Psoas muscle (tissue), 8 donors: ENCODE measurements around the gene TMEM244. TPM values are rescaled to one million over a fixed set of nuclear protein-coding genes. Genes with fewer than 3 reads are reported as not detected.

Source experiments
- ATAC-seq, 4 donors: fragments of 200-7000 bp; cut with Tn5 transposase; one replicate each; pipeline ENCODE4 v1.9.1; 2020; ENCODE audit warnings: moderate library complexity in 3 of 4, mild to moderate bottlenecking in 2 of 4
- DNase-seq, 2 donors: peaks; one replicate each; pipeline ENCODE4 v3.0.0-alpha.2; 2020
- H3K27ac ChIP-seq: fragments of 200-600 bp; one replicate; pipeline ENCODE4 v1.8.0; 2022
- H3K27me3 ChIP-seq, 3 donors: fragments of 200-600 bp in 1 of 3; one replicate each; pipeline versions ENCODE4 v1.6.1 to v1.8.0; 2013 to 2022; ENCODE audit warnings: low read length in 2 of 3, mild to moderate bottlenecking in 2 of 3, moderate library complexity in 1 of 3; ENCODE audit not compliant: insufficient read depth in 3 of 3
- H3K36me3 ChIP-seq, 2 donors: fragments of 200-600 bp in 1 of 2; one replicate each; pipeline versions ENCODE4 v1.6.1 to v1.8.0; 2013 to 2022; ENCODE audit warnings: low read depth in 1 of 2, mild to moderate bottlenecking in 1 of 2, moderate library complexity in 1 of 2; ENCODE audit not compliant: insufficient read depth in 1 of 2
- H3K4me1 ChIP-seq: fragments of 200-600 bp; one replicate; pipeline ENCODE4 v1.8.0; 2022
- H3K4me3 ChIP-seq: fragments of 200-600 bp; one replicate; pipeline ENCODE4 v1.8.0; 2022; ENCODE audit warnings: mild to moderate bottlenecking
- H3K9me3 ChIP-seq: fragments of 200-600 bp; one replicate; pipeline ENCODE4 v1.8.0; 2022
- WGBS, 3 donors: extraction: QIAGEN DNeasy Blood & Tissue Kit; methylation state at CpG; one replicate each; pipeline versions ENCODE4 v1.1.6 to v1.1.7; 2013; 5-methylcytosine and 5-hydroxymethylcytosine counted together
- intact Hi-C, 2 donors: fragments of 100-400 bp; cut with DNase I; formaldehyde crosslinking; loops; one replicate each; pipeline versions ENCODE4 v1.11.0 to v1.14.2; 2022
- polyA plus RNA-seq, 3 donors: library from polyadenylated mRNA; stranded (reverse); fragments of 200-250 nt; gene quantifications; one replicate each; pipeline ENCODE4 v1.2.3, GENCODE V29; 2013
- total RNA-seq, 4 donors: library from RNA; stranded (reverse); fragmentation: NEBNext Ultra II Directional in 2 of 4; extraction: Animal tissue kit (Norgen Biotek cat#: 25700) in 2 of 4; gene quantifications; one replicate each; pipeline versions ENCODE4 v1.2.1 to v1.2.4, GENCODE V29; 2021 to 2023
- TF ChIP-seq, protein P1 (sequence below): fragments of 200-600 bp; IDR thresholded peaks from one replicate; pipeline ENCODE4 v1.8.0; 2022; ENCODE audit warnings: antibody characterized with exemption
- donor health status: healthy with polysubstance abuse.
- donor health status: DM: no; HTN: no; CAD: no; lungs with moderate emphysema.
- donor health status: Bipolar disorder and iron deficiency.
- donor health status: healthy.
- donor health status: DM: yes; HTN: yes; CAD: no.
- donor health status: DM: no; HTN: no; CAD: no.
- donor health status: DM: no; HTN: no; CAD: no.
- donor health status: DM: yes; HTN: yes; CAD: no.

Gene TMEM244
- total and polyA plus RNA-seq, 7 donors, result not detected

DNA sequence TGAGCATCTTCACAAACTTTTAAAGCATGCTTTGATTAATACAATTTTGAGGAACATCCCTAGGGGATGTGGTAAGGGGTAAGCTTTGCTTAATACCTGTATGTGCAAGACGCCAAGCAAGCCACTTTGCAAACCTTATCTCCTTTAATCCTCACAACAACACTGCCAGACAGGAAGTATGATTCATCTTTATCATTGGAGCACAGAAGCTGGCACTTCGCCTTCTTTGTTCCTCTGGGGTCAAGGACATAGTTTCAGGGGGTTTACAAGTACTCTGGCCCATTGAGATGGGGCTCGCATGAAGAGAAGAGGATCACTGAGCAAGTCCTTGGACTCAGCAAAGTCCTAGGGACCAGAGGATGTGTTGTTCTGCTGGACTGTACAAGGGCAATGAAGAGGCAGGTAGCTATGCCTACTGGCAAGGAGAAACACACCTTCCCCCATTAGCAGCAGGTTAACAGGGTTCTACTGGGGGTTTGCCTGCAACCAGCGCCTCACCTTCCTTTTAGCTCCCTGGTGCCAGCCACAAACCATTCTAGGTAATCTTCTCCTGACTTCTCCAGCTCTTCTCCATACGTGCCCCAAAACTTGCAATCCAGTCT, 8.8 kb downstream of the TMEM244 start:
- Histone ChIP-seq H3K4me3 (no peak overlapping the region), H3K36me3 (no peaks in the 10 kb centered on the region), H3K27ac (no peak overlapping the region), H3K4me1 (no peaks in the 10 kb centered on the region), H3K9me3 (peaks cover 5% of the 10 kb centered on the region), H3K27me3 (no peaks in the 10 kb centered on the region)
- WGBS, 3 donors, result 73 to 77% (median 76%) methylated on average over 5 of the region's 5 CpGs
- intact Hi-C loops, result no loop called here
- no peak for DNase-seq
- ATAC-seq, result no peak
- TF ChIP-seq, protein P1, sequence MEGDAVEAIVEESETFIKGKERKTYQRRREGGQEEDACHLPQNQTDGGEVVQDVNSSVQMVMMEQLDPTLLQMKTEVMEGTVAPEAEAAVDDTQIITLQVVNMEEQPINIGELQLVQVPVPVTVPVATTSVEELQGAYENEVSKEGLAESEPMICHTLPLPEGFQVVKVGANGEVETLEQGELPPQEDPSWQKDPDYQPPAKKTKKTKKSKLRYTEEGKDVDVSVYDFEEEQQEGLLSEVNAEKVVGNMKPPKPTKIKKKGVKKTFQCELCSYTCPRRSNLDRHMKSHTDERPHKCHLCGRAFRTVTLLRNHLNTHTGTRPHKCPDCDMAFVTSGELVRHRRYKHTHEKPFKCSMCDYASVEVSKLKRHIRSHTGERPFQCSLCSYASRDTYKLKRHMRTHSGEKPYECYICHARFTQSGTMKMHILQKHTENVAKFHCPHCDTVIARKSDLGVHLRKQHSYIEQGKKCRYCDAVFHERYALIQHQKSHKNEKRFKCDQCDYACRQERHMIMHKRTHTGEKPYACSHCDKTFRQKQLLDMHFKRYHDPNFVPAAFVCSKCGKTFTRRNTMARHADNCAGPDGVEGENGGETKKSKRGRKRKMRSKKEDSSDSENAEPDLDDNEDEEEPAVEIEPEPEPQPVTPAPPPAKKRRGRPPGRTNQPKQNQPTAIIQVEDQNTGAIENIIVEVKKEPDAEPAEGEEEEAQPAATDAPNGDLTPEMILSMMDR, result no peak

DNA sequence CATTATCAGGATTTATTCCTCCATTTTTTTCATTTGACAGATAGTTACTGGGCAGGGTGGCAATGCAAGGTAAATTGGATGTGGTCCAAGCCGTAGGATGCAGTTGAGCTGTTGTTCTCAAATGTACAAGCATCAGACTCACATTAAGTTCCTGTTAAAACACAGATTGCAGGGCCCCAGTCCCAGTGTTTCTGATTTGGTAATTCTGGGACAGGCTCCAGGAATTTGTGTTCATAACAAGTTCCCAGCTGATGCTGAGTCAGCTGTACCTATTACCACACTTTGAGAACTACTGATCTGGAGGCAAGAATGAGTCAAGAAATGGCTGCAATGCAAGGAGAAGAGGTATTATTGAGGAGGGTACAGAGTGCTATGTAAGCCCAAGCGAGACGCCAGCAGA, 11.7 kb downstream of the TMEM244 start:
- no peaks in the 10 kb centered on the region for H3K4me1 ChIP-seq
- H3K27me3 ChIP-seq, result no peaks in the 10 kb centered on the region
- H3K9me3 ChIP-seq, result no peaks in the 10 kb centered on the region
- H3K4me3 ChIP-seq, result no peak overlapping the region
- no peaks in the 10 kb centered on the region for H3K36me3 ChIP-seq
- DNase-seq, result no peak
- TF ChIP-seq, protein P1, result no peak
- H3K27ac ChIP-seq, result no peak overlapping the region
- 84 to 88% (median 86%) methylated on average over 3 of the region's 3 CpGs for WGBS, 3 donors
- intact Hi-C loops, result no loop called here
- no peak for ATAC-seq

DNA sequence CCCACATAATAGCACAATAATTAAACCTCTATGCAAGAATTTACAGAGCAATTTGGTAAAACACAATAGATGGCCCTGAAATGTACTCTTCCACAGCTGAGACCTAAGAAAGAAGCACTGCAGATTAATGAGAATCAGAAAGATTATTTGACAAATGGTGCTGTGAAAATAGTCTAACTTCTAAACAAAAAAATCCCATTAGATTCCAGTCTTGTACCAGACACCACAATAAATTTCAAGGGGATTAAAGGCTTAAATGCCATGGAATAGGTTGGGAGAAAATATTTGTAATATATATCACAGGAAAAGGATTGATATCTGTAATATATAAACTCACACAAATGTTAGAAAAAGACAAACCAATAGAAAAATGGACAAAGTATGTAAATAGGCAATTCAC, 14.4 kb downstream of the TMEM244 start:
- TF ChIP-seq, protein P1, result no peak
- no peaks in the 10 kb centered on the region for H3K9me3 ChIP-seq
- no peak for ATAC-seq
- no peaks in the 10 kb centered on the region for H3K36me3 ChIP-seq
- no peak overlapping the region for H3K4me3 ChIP-seq
- intact Hi-C loops, result no loop called here
- no peak overlapping the region for H3K27ac ChIP-seq
- H3K27me3 ChIP-seq, result no peaks in the 10 kb centered on the region
- no peaks in the 10 kb centered on the region for H3K4me1 ChIP-seq
- DNase-seq, result no peak

DNA sequence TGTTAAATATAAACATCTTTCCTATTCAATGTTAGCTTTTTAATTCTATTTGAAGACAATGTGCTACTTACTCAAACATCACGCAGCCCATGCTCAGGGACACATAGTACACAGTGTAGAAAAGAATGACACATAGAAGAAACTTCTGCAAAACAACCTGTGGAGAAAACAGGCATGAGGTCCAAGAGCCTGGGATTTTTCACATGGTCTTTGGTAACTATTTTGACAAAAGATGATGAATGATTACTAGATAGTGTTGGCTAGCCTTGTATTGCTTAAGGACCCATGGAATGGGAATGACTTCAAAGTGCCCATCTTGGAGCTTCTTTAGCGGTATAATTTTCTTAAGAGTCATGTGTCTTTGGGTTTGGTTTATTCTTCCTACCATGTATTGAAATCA, 15.4 kb downstream of the TMEM244 start:
- TF ChIP-seq, protein P1, result no peak
- H3K27me3 ChIP-seq, result no peaks in the 10 kb centered on the region
- no peak overlapping the region for H3K27ac ChIP-seq
- 94 to 96% (median 95%) methylated on average over 2 of the region's 2 CpGs for WGBS, 3 donors
- DNase-seq, result no peak
- intact Hi-C loops, result no loop called here
- H3K9me3 ChIP-seq, result no peaks in the 10 kb centered on the region
- ATAC-seq, result no peak
- no peaks in the 10 kb centered on the region for H3K4me1 ChIP-seq
- H3K36me3 ChIP-seq, result no peaks in the 10 kb centered on the region
- no peak overlapping the region for H3K4me3 ChIP-seq
